H9 (cell line): Measurements from ENCODE around the gene CACTIN. TPM values are rescaled to one million over a fixed set of nuclear protein-coding genes. Genes with fewer than 3 reads are reported as not detected.

Experiments used
- DNase-seq: peaks from one replicate; pipeline ENCODE4 v3.0.0-alpha.2; 2017
- H2AFZ ChIP-seq: one replicate; pipeline ENCODE4 v1.6.1; 2013; ENCODE audit warnings: mild to moderate bottlenecking, low read length, control low read depth, moderate library complexity
- H2AK5ac ChIP-seq: 2 replicates; pipeline ENCODE4 v1.6.1; 2013; ENCODE audit warnings: low read length, control low read depth, mixed read lengths; ENCODE audit not compliant: insufficient read length
- H2BK120ac ChIP-seq: one replicate; pipeline ENCODE4 v1.6.1; 2013; ENCODE audit warnings: low read depth, mild to moderate bottlenecking, low read length, control low read depth, inconsistent platforms; ENCODE audit not compliant: poor library complexity, severe bottlenecking
- H2BK12ac ChIP-seq: 2 replicates; pipeline ENCODE4 v1.6.1; 2013; ENCODE audit warnings: low read length, control low read depth, mixed read lengths, low read depth; ENCODE audit not compliant: insufficient read length
- H2BK15ac ChIP-seq: 2 replicates; pipeline ENCODE4 v1.6.1; 2013; ENCODE audit warnings: low read depth, low read length, control low read depth
- H2BK20ac ChIP-seq: one replicate; pipeline ENCODE4 v1.6.1; 2013; ENCODE audit warnings: low read depth, mild to moderate bottlenecking, low read length, control low read depth, inconsistent platforms; ENCODE audit not compliant: poor library complexity, severe bottlenecking
- H2BK5ac ChIP-seq: 2 replicates; pipeline ENCODE4 v1.6.1; 2013; ENCODE audit warnings: low read length, control low read depth, mixed read lengths; ENCODE audit not compliant: insufficient read length
- H3K14ac ChIP-seq: 2 replicates; pipeline ENCODE4 v1.6.1; 2013; ENCODE audit warnings: low read length, control low read depth; ENCODE audit not compliant: insufficient read depth
- H3K18ac ChIP-seq: 2 replicates; pipeline ENCODE4 v1.6.1; 2013; ENCODE audit warnings: low read depth, mild to moderate bottlenecking, mixed read lengths, low read length, control low read depth; ENCODE audit not compliant: insufficient read length
- H3K23ac ChIP-seq: 2 replicates; pipeline ENCODE4 v1.6.1; 2013; ENCODE audit warnings: low read length, control low read depth, mixed read lengths, low read depth; ENCODE audit not compliant: insufficient read length
- H3K23me2 ChIP-seq: 2 replicates; pipeline ENCODE4 v1.6.1; 2013; ENCODE audit warnings: low read depth, mild to moderate bottlenecking, mixed read lengths, low read length, control low read depth; ENCODE audit not compliant: insufficient read length, poor library complexity, severe bottlenecking
- H3K27ac ChIP-seq: 2 replicates; pipeline ENCODE4 v1.5.1; 2013; ENCODE audit warnings: low read length, control low read depth, mixed read lengths, low read depth; ENCODE audit not compliant: insufficient read length
- H3K27me3 ChIP-seq: 2 replicates; pipeline ENCODE4 v1.6.1; 2013; ENCODE audit warnings: low read length, control low read depth, inconsistent platforms; ENCODE audit not compliant: insufficient read depth
- H3K4ac ChIP-seq: 2 replicates; pipeline ENCODE4 v1.6.1; 2013; ENCODE audit warnings: low read depth, mild to moderate bottlenecking, control low read depth, inconsistent platforms, low read length, moderate library complexity
- H3K4me1 ChIP-seq: 2 replicates; pipeline ENCODE4 v1.6.1; 2013; ENCODE audit warnings: low read length, control low read depth, inconsistent platforms; ENCODE audit not compliant: insufficient read depth
- H3K4me2 ChIP-seq: 2 replicates; pipeline ENCODE4 v1.6.1; 2013; ENCODE audit warnings: low read length, control low read depth, mixed read lengths; ENCODE audit not compliant: insufficient read length, insufficient read depth
- H3K56ac ChIP-seq: 2 replicates; pipeline ENCODE4 v1.6.1; 2013; ENCODE audit warnings: low read depth, mild to moderate bottlenecking, mixed read lengths, low read length, control low read depth; ENCODE audit not compliant: insufficient read length
- H3K79me1 ChIP-seq: 2 replicates; pipeline ENCODE4 v1.6.1; 2013; ENCODE audit warnings: low read depth, mild to moderate bottlenecking, moderate library complexity, low read length, control low read depth, inconsistent platforms; ENCODE audit not compliant: insufficient read depth, poor library complexity, severe bottlenecking
- H3K79me2 ChIP-seq: 2 replicates; pipeline ENCODE4 v1.6.1; 2013; ENCODE audit warnings: low read length, control low read depth, inconsistent platforms; ENCODE audit not compliant: insufficient read depth
- H3K9ac ChIP-seq: 2 replicates; pipeline ENCODE4 v1.6.1; 2013; ENCODE audit warnings: low read length, control low read depth, mixed read lengths; ENCODE audit not compliant: insufficient read length; ENCODE audit errors: extremely low read depth
- H3K9me3 ChIP-seq: one replicate; pipeline ENCODE4 v1.6.1; 2013; ENCODE audit warnings: low read depth, low read length, inconsistent platforms; ENCODE audit not compliant: control insufficient read depth
- H3T11ph ChIP-seq: one replicate; pipeline ENCODE4 v1.6.1; 2013; ENCODE audit warnings: mild to moderate bottlenecking, low read length, control low read depth, inconsistent platforms
- H4K20me1 ChIP-seq: one replicate; pipeline ENCODE4 v1.6.1; 2013; ENCODE audit not compliant: control insufficient read depth, insufficient read length, insufficient read depth
- H4K5ac ChIP-seq: 2 replicates; pipeline ENCODE4 v1.6.1; 2013; ENCODE audit warnings: low read depth, mild to moderate bottlenecking, mixed read lengths, low read length, control low read depth; ENCODE audit not compliant: insufficient read length
- H4K8ac ChIP-seq: replicated peaks from 2 replicates; pipeline ENCODE4 v1.6.1; 2013; ENCODE audit warnings: low read length, control low read depth, mixed read lengths, low read depth; ENCODE audit not compliant: insufficient read length
- H4K91ac ChIP-seq: 2 replicates; pipeline ENCODE4 v1.6.1; 2013; ENCODE audit warnings: low read depth, mild to moderate bottlenecking, moderate library complexity, mixed read lengths, low read length, control low read depth; ENCODE audit not compliant: insufficient read length
- H3K27ac Mint-ChIP-seq, 3 experiments: 2 replicates in 2 of 3; 3 replicates in 1 of 3; pipeline ENCODE4 v1.8.0; 2020 to 2021; ENCODE audit warnings: mixed read lengths in 3 of 3, mild to moderate bottlenecking in 1 of 3, moderate library complexity in 1 of 3
- H3K27me3 Mint-ChIP-seq: 2 replicates; pipeline ENCODE4 v1.8.0; 2021; ENCODE audit warnings: low read depth, mild to moderate bottlenecking, moderate library complexity, mixed read lengths
- H3K36me3 Mint-ChIP-seq, 3 experiments: 2 replicates in 2 of 3; 3 replicates in 1 of 3; pipeline ENCODE4 v1.8.0; 2020 to 2021; ENCODE audit warnings: low read depth in 3 of 3, mixed read lengths in 3 of 3; ENCODE audit not compliant: insufficient read depth in 1 of 3
- H3K4me1 Mint-ChIP-seq, 2 experiments: 2 replicates each; pipeline ENCODE4 v1.8.0; 2020; ENCODE audit warnings: mixed read lengths in 2 of 2
- H3K4me3 Mint-ChIP-seq, 2 experiments: 2 replicates in 1 of 2; 3 replicates in 1 of 2; pipeline ENCODE4 v1.8.0; 2020 to 2021; ENCODE audit warnings: mild to moderate bottlenecking in 2 of 2, mixed read lengths in 2 of 2, moderate library complexity in 1 of 2
- H3K9me3 Mint-ChIP-seq, 2 experiments: 2 replicates in 1 of 2; 3 replicates in 1 of 2; pipeline ENCODE4 v1.8.0; 2020; ENCODE audit warnings: mild to moderate bottlenecking in 2 of 2, mixed read lengths in 2 of 2, moderate library complexity in 1 of 2
- CTCF ChIP-seq: fragments of 200-600 bp; sonication (generic); conservative IDR thresholded peaks from 3 replicates; pipeline ENCODE4 v1.8.0; 2021; ENCODE audit warnings: antibody characterized with exemption, mild to moderate bottlenecking
- WGBS: extraction: QIAGEN DNeasy Blood & Tissue Kit; methylation state at CpG from one replicate; pipeline ENCODE4 v1.1.7; 2013; ENCODE audit warnings: missing lambda C conversion rate, low lambda C conversion rate, mixed read lengths; ENCODE audit not compliant: insufficient read length; ENCODE audit errors: extremely low coverage; 5-methylcytosine and 5-hydroxymethylcytosine counted together
- total RNA-seq: library from RNA; stranded (reverse); gene quantifications from 2 replicates; pipeline ENCODE4 v1.2.1, GENCODE V29; 2021

Gene CACTIN
- total RNA-seq, 1 experiment from 2014 or later, result 37.3 TPM

DNA sequence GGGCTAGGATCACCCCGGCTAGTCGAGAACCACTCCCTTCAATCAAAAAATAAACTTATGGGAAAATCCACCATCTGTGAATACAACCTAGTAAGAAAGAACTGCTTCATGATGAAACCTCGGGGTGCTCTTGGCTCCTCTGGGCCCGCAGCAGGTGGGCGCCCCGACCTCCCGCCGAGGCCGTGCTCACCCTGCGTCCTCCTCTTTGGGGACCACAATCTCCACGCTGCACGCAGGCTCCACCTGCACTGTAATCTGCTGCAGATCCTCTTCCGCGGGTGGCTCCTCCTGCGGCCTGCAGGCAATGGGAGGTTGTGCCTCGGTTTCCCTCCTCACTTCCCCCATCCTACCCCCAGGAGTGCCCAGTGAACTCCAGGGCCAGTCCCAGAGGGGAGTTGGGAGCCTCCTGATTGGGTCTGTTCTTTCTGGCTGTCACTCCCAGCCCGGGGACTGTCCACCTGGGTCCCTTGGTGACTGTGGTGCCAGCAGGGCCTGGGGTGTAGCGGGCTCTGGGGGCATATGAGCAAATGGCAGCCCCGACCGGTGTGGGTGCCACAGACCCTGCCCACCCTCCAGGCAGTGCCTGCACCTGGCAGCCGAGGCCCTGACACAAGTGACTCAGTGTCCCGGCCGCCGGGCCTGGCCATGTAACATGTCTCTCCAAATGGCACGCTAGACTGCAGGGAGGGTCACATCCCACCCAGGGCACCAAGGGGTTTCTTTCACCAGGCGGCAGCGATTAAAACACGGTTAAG is 15.1 kb upstream of the CACTIN start:
- no CpG with 5 or more reads among the region's 28 CpGs for WGBS
- H3K23ac ChIP-seq, result no peak overlapping the region
- H2BK5ac ChIP-seq, result no peak overlapping the region
- H3K4me2 ChIP-seq, result no peak overlapping the region
- peaks cover 10 to 32% (median 29%) of the 10 kb centered on the region in 3 experiments; a peak in 6 of 7 replicates for H3K36me3 Mint-ChIP-seq
- no peaks in the 10 kb centered on the region for H3K23me2 ChIP-seq
- no peaks in the 10 kb centered on the region for H3K79me1 ChIP-seq
- no peak overlapping the region for H4K5ac ChIP-seq
- H3K18ac ChIP-seq, result no peak overlapping the region
- no peak overlapping the region for H3K56ac ChIP-seq
- TF ChIP-seq CTCF, result no peak
- H3K4me1 Mint-ChIP-seq, result no peaks in the 10 kb centered on the region
- no peak overlapping the region for H4K91ac ChIP-seq
- H4K8ac ChIP-seq, result no peak overlapping the region
- no peak overlapping the region for H2BK120ac ChIP-seq
- H3K9me3 Mint-ChIP-seq, result no peaks in the 10 kb centered on the region
- H3K27me3 ChIP-seq, result no peaks in the 10 kb centered on the region
- no peak overlapping the region for H3K9ac ChIP-seq
- H3K27ac Mint-ChIP-seq, result no peak overlapping the region
- H3K4ac ChIP-seq, result no peak overlapping the region
- no peaks in the 10 kb centered on the region for H3K9me3 ChIP-seq
- no peaks in the 10 kb centered on the region for H4K20me1 ChIP-seq
- no peak overlapping the region for H2BK20ac ChIP-seq
- no peak overlapping the region for H3K27ac ChIP-seq
- no peaks in the 10 kb centered on the region for H3K27me3 Mint-ChIP-seq
- no peaks in the 10 kb centered on the region for H3K79me2 ChIP-seq
- no peak overlapping the region for H2BK15ac ChIP-seq
- no peak overlapping the region for H2BK12ac ChIP-seq
- H3K4me3 Mint-ChIP-seq, result no peak overlapping the region
- H3K14ac ChIP-seq, result no peak overlapping the region
- no peak for DNase-seq
- no peaks in the 10 kb centered on the region for H3K4me1 ChIP-seq
- H3T11ph ChIP-seq, result no peak overlapping the region
- no peak overlapping the region for H2AK5ac ChIP-seq
- H2AFZ ChIP-seq, result no peak overlapping the region
